Activated CD4-positive, alpha-beta memory T cell treated with anti-CD3 and anti-CD28 coated beads for 36 hours (primary cell): Measurements from ENCODE around the gene CFAP97D2. TPM values are rescaled to one million over a fixed set of nuclear protein-coding genes. Genes with fewer than 3 reads are reported as not detected.
"Not testable (repeated sequence)": the region's sequence is repeated elsewhere in the genome, so short reads cannot be mapped to it uniquely, and the experiment has no call there.

Experiments
- CTCF ChIA-PET: fragments of 350-600 bp; sonication (Branson Sonifier 250); formaldehyde crosslinking; loops from one replicate; lab custom pipeline; 2021; ENCODE audit warnings: antibody characterized with exemption, inconsistent platforms; lab: Charles Lee
- POLR2A ChIA-PET: fragments of 350-600 bp; sonication (Branson Sonifier 250); formaldehyde crosslinking; loops from one replicate; lab custom pipeline; 2021; ENCODE audit warnings: antibody characterized with exemption; lab: Charles Lee
- DNase-seq: peaks from one replicate; pipeline ENCODE4 v3.0.0-alpha.2; 2020
- H3K27ac Mint-ChIP-seq: one replicate; pipeline ENCODE4 v1.8.0; 2021; ENCODE audit warnings: mixed read lengths
- H3K27me3 Mint-ChIP-seq: one replicate; pipeline ENCODE4 v1.8.0; 2021; ENCODE audit warnings: mixed read lengths
- H3K36me3 Mint-ChIP-seq: one replicate; pipeline ENCODE4 v1.8.0; 2021; ENCODE audit warnings: mixed read lengths
- H3K4me1 Mint-ChIP-seq: one replicate; pipeline ENCODE4 v1.8.0; 2021; ENCODE audit warnings: low read depth, mixed read lengths
- H3K4me3 Mint-ChIP-seq: one replicate; pipeline ENCODE4 v1.8.0; 2021; ENCODE audit warnings: mild to moderate bottlenecking, mixed read lengths
- H3K9me3 Mint-ChIP-seq: one replicate; pipeline ENCODE4 v1.8.0; 2021; ENCODE audit warnings: mixed read lengths
- intact Hi-C: fragments of 100-400 bp; cut with micrococcal nuclease; formaldehyde crosslinking; loops from one replicate; pipeline ENCODE4 v1.15.1; 2023
- total RNA-seq, 2 experiments: library from RNA; stranded (reverse); gene quantifications; one replicate each; pipeline ENCODE4 v1.2.3, GENCODE V29; 2021

The CFAP97D2 gene
- total RNA-seq, 2 experiments from 2014 or later: not detected

GRCh38 chr13:114244637-114245036 is 65.6 kb downstream of the CFAP97D2 start:
- intact Hi-C loops: no loop called here
- POLR2A ChIA-PET: no interaction called here
- H3K4me1 Mint-ChIP-seq: peaks cover 7% of the 10 kb centered on the region
- H3K9me3 Mint-ChIP-seq: no peaks in the 10 kb centered on the region
- no peaks in the 10 kb centered on the region for H3K27me3 Mint-ChIP-seq
- H3K36me3 Mint-ChIP-seq: peaks cover 64% of the 10 kb centered on the region
- H3K4me3 Mint-ChIP-seq: no peak overlapping the region
- no peak overlapping the region for H3K27ac Mint-ChIP-seq
- CTCF ChIA-PET: interaction anchor here (1.1 kb wide), 1 partner anchor 11 kb away, joined by 3 read pairs; no protein-coding TSS in a partner anchor
- no peak for DNase-seq

DNA sequence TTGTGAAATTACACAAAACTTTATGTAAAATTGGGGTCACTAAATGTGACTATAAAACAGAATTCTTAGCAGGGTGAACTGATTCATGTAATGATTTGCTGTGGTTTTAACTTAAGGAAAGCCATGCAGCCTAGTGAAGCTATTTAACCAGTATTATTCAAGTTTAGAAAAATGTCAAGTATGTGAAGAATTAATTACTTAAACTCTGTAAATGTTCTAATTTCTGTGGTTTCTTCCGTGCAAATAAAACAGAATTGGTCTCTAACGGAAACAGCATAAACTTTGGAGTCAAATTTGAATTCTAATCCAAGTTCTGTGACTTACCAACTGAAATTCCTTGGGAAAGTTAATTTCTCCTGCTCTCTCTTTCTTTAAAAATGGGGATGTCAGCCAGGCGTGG is 69.0 kb downstream of the CFAP97D2 start:
- POLR2A ChIA-PET: no interaction called here
- CTCF ChIA-PET: no interaction called here

GRCh38 chr13:114249077-114249476 is 70.0 kb downstream of the CFAP97D2 start:
- ChIA-PET CTCF (no interaction called here), POLR2A (no interaction called here)
- no peak overlapping the region for H3K4me3 Mint-ChIP-seq
- intact Hi-C loops: no loop called here
- H3K27me3 Mint-ChIP-seq: no peaks in the 10 kb centered on the region
- H3K27ac Mint-ChIP-seq: no peak overlapping the region
- no peaks in the 10 kb centered on the region for H3K9me3 Mint-ChIP-seq
- peaks cover under 1% of the 10 kb centered on the region for H3K4me1 Mint-ChIP-seq
- H3K36me3 Mint-ChIP-seq: peaks cover 56% of the 10 kb centered on the region
- no peak for DNase-seq

More for the DNA sequence above, 69.0 kb downstream of the CFAP97D2 start:
- Mint-ChIP-seq H3K36me3 (peaks cover 58% of the 10 kb centered on the region), H3K27ac (no peak overlapping the region), H3K4me1 (peaks cover 4% of the 10 kb centered on the region), H3K4me3 (no peak overlapping the region), H3K9me3 (no peaks in the 10 kb centered on the region), H3K27me3 (no peaks in the 10 kb centered on the region)
- DNase-seq: no peak
- intact Hi-C loops: no loop called here

GRCh38 chr13:114251639-114252440 is 72.8 kb downstream of the CFAP97D2 start:
- DNase-seq, H3K4me1 Mint-ChIP-seq, H3K4me3 Mint-ChIP-seq, H3K9me3 Mint-ChIP-seq, intact Hi-C loops, CTCF ChIA-PET, H3K27ac Mint-ChIP-seq, H3K27me3 Mint-ChIP-seq, POLR2A ChIA-PET: not testable (repeated sequence)
- peaks cover 51% of the 10 kb centered on the region for H3K36me3 Mint-ChIP-seq

DNA sequence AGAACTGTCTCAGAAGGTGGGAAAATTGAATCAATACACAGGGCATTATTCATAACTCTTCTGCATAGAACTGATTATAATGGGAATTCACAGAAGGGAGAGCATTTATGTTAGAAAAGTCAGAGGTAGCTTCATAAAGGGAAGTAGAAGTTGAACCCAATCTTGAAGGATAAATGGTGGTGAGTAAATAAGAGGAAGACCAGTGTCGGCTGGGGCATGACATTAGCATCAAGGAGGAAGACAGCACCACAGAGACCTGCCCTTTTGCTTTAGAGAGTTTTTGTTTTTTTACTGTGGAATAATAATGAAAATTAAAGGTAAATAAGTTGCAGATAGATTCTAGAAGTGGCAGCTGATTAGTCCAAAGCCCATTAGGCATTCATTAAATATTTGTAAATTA is 77.5 kb downstream of the CFAP97D2 start:
- no peaks in the 10 kb centered on the region for H3K27me3 Mint-ChIP-seq
- H3K36me3 Mint-ChIP-seq: peaks cover 49% of the 10 kb centered on the region
- no peaks in the 10 kb centered on the region for H3K9me3 Mint-ChIP-seq
- no peak overlapping the region for H3K4me3 Mint-ChIP-seq
- H3K27ac Mint-ChIP-seq: no peak overlapping the region
- POLR2A ChIA-PET: no interaction called here
- H3K4me1 Mint-ChIP-seq: peaks cover 8% of the 10 kb centered on the region
- CTCF ChIA-PET: no interaction called here
- intact Hi-C loops: no loop called here
- no peak for DNase-seq

- Mint-ChIP-seq H3K9me3 (no peaks in the 10 kb centered on the region), H3K4me1 (peaks cover 10% of the 10 kb centered on the region), H3K4me3 (no peak overlapping the region), H3K27me3 (no peaks in the 10 kb centered on the region), H3K27ac (no peak overlapping the region), H3K36me3 (peaks cover 49% of the 10 kb centered on the region)
- ChIA-PET POLR2A (no interaction called here), CTCF (no interaction called here)
- intact Hi-C loops: no loop called here
- DNase-seq: no peak
Observed at GRCh38 chr13:114257014-114257413, 78.0 kb downstream of the CFAP97D2 start.

DNA sequence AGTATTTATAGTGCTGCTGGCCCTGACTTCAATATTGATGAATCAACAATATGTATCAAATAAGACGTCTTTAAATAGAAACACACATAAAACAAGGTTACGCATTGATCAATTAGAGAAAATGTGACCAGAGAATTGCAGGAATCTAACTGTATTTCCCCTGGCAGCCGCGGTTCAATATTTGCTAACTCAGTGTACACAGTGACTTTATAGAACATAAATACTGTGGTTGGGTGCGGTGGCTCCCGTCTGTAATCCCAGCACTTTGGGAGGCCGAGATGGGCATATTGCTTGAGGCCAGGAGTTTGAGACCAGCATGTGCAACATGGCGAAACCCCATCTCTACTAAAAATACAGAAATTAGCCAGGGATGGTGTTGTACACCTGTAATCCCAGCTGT is 79.5 kb downstream of the CFAP97D2 start:
- no peak overlapping the region for H3K4me3 Mint-ChIP-seq
- H3K27me3 Mint-ChIP-seq: no peaks in the 10 kb centered on the region
- H3K36me3 Mint-ChIP-seq: peaks cover 56% of the 10 kb centered on the region
- intact Hi-C loops: no loop called here
- no peak overlapping the region for H3K27ac Mint-ChIP-seq
- CTCF ChIA-PET: interaction anchor here (1.4 kb wide), 1 partner anchor 22 kb away, joined by 4 read pairs; no protein-coding TSS in a partner anchor
- no peaks in the 10 kb centered on the region for H3K9me3 Mint-ChIP-seq
- peaks cover 21% of the 10 kb centered on the region for H3K4me1 Mint-ChIP-seq
- POLR2A ChIA-PET: interaction anchor here (0.5 kb wide), 1 partner anchor 26 kb away, joined by 4 read pairs; no protein-coding TSS in a partner anchor
- DNase-seq: no peak

DNA sequence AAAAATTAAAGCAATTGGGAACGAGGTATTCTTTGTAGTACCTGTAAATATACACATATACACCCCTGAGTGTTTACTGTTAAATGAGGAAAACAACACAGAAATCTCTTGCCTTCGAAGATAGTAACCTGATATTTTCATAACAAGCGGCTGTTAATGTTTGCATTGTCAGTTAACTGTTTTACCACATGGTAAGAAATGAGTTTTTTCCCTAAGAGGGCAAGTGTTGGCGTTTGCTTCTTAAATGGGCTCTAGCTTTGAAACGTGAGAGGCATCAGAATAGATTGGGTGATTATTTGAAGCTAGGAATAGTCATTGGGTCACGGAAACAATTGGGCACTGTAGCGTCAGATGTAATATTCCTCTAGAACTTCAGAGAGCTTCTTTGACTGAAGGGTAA is 80.3 kb downstream of the CFAP97D2 start:
- Mint-ChIP-seq H3K4me3 (no peak overlapping the region), H3K36me3 (peaks cover 54% of the 10 kb centered on the region), H3K27me3 (no peaks in the 10 kb centered on the region), H3K9me3 (no peaks in the 10 kb centered on the region), H3K27ac (no peak overlapping the region), H3K4me1 (peaks cover 24% of the 10 kb centered on the region)
- DNase-seq: no peak
- intact Hi-C loops: no loop called here
- ChIA-PET CTCF (no interaction called here), POLR2A (no interaction called here)

- intact Hi-C loops: no loop called here
- CTCF ChIA-PET: no interaction called here
- POLR2A ChIA-PET: no interaction called here
- no peak for DNase-seq
- peaks cover 24% of the 10 kb centered on the region for H3K4me1 Mint-ChIP-seq
- H3K27ac Mint-ChIP-seq: no peak overlapping the region
- peaks cover 52% of the 10 kb centered on the region for H3K36me3 Mint-ChIP-seq
- no peaks in the 10 kb centered on the region for H3K9me3 Mint-ChIP-seq
- H3K27me3 Mint-ChIP-seq: no peaks in the 10 kb centered on the region
- H3K4me3 Mint-ChIP-seq: no peak overlapping the region
Observed at GRCh38 chr13:114259974-114260373, 80.9 kb downstream of the CFAP97D2 start.

DNA sequence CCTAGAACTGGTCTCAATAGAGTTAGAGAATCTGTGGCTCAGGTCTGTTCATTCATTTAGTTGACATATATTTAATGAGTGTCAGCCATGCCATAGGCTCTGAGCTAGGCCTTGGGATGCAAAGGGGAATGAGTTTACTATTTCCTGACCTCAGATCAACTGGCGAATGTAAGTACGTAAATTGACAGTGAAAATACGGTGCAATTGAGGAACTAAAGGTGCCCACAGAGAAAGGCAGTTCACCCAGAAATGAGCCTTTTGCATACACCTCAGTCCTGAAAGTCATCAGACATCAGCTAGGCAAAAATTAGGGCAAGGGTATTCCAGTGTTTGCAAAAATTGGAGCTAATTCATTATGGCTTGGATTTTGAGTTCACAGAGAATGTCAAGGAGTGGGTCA is 81.8 kb downstream of the CFAP97D2 start:
- ChIA-PET POLR2A (no interaction called here), CTCF (no interaction called here)
- Mint-ChIP-seq H3K9me3 (no peaks in the 10 kb centered on the region), H3K4me3 (no peak overlapping the region), H3K27ac (no peak overlapping the region), H3K4me1 (peaks cover 25% of the 10 kb centered on the region), H3K36me3 (peaks cover 54% of the 10 kb centered on the region), H3K27me3 (no peaks in the 10 kb centered on the region)
- no peak for DNase-seq
- intact Hi-C loops: no loop called here

DNA sequence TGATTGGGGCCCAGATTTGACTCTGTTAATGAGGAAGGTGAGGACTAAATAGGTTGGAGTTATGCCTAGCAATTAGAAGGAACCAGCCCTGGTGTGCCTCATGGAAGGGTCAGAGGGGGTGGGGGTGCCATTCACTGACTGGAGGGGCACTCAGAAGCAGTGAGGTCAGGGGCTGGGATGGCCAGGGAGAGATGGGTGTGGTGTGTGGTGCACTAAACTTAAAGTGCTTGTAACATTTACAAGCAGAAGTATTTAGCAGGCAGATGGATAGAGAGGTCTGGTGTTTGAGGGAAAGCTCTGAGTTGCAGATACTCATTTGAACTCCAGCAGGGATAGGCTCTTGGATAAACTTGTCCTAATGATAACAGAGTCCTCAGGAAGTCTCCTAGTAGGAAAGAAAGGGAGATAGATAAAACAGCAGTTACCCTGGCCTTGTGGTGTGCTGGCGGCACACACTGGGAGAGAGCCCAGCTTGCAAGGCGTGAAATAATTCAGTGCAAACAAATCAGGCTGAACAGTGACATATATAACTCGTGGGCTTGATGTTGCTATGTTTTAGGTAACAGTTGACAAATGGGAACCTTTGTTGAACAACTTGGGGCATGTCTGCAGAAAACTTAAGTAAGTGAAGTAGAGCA is 82.4 kb downstream of the CFAP97D2 start:
- no peak for DNase-seq
- H3K4me3 Mint-ChIP-seq: no peak overlapping the region
- CTCF ChIA-PET: no interaction called here
- POLR2A ChIA-PET: no interaction called here
- H3K4me1 Mint-ChIP-seq: peaks cover 30% of the 10 kb centered on the region
- peaks cover 56% of the 10 kb centered on the region for H3K36me3 Mint-ChIP-seq
- no peaks in the 10 kb centered on the region for H3K27me3 Mint-ChIP-seq
- H3K9me3 Mint-ChIP-seq: no peaks in the 10 kb centered on the region
- intact Hi-C loops: no loop called here
- no peak overlapping the region for H3K27ac Mint-ChIP-seq

DNA sequence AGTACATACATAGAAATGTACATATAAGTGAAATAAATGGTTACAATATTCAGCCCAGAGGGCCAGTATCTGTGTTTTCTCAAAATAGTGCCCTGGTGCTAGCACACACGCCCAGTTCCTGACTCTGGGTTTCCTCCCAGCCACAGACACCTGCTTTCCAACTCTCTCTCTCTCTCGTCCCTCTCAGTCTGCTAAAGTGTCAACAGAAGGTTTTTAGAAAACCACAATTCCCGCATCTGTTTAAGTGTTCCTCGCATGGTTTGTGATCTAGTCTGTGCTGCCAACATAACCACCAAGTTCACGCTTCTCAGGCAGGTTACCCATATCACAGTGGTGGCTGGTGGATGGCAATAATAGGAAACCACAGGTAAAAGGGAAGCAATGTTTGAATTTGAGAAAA is 84.5 kb downstream of the CFAP97D2 start:
- ChIA-PET CTCF (no interaction called here), POLR2A (no interaction called here)
- no peak for DNase-seq
- Mint-ChIP-seq H3K4me3 (no peak overlapping the region), H3K27me3 (no peaks in the 10 kb centered on the region), H3K9me3 (no peaks in the 10 kb centered on the region), H3K36me3 (peaks cover 64% of the 10 kb centered on the region), H3K27ac (peak overlapping the region; percentile 71), H3K4me1 (peaks cover 42% of the 10 kb centered on the region)
- intact Hi-C loops: no loop called here
